K562 (cell line): ENCODE measurements around the gene KIF6. TPM values are rescaled to one million over a fixed set of nuclear protein-coding genes. Genes with fewer than 3 reads are reported as not detected.

ENCODE experiments used
- ATAC-seq: fragments of 200-7000 bp; cut with Tn5 transposase; 3 replicates; pipeline ENCODE4 v1.9.1; 2020; ENCODE audit warnings: moderate library complexity
- BruUV-seq: library from RNA; stranded (reverse); fragments of 400-500 nt; replicated peaks from 2 replicates; lab custom pipeline; 2021; lab: Mats Ljungman, UMichigan
- CTCF ChIA-PET: fragments of 300-600 bp; formaldehyde crosslinking; extraction: SDS; loops from one replicate; lab custom pipeline; 2021; ENCODE audit warnings: low intra/inter-chr PET ratio; lab: Yijun Ruan, JAX
- POLR2A ChIA-PET: fragments of 300-600, 350-650 bp; sonication (Branson Sonifier 250); formaldehyde crosslinking; extraction: SDS; loops from one replicate; lab custom pipeline; 2021; ENCODE audit warnings: antibody characterized with exemption, inconsistent platforms; lab: Yijun Ruan, JAX
- DNase-seq, 4 experiments: peaks; one replicate each; pipeline versions ENCODE4 v3.0.0 to v3.0.0-alpha.2; 2011 to 2018; ENCODE audit warnings: low spot score in 3 of 4, mixed read lengths in 3 of 4; ENCODE audit errors: extremely low read depth in 1 of 4
- FAIRE-seq: peaks from 2 replicates; lab custom pipeline; 2011; peaks lifted over from hg19 to GRCh38; lab: Jason Lieb, UNC
- H2AFZ ChIP-seq: 2 replicates; pipeline ENCODE4 v1.6.0; 2011; ENCODE audit warnings: low read depth, low read length, control low read depth, inconsistent platforms
- H3K27ac ChIP-seq: fragments of 200-600 bp; 3 replicates; pipeline ENCODE4 v1.8.0; 2011; ENCODE audit warnings: low read depth, mild to moderate bottlenecking, control low read depth, inconsistent platforms, low read length, moderate library complexity, mixed read lengths; ENCODE audit errors: extremely low read depth
- H3K27me3 ChIP-seq, 2 experiments: fragments of 300-600 bp in 1 of 2; 2 replicates in 1 of 2; 3 replicates in 1 of 2; pipeline versions ENCODE4 v1.6.0 to v1.8.0; 2011; ENCODE audit warnings: inconsistent platforms in 2 of 2, low read length in 2 of 2, mild to moderate bottlenecking in 1 of 2, mixed read lengths in 1 of 2, moderate library complexity in 1 of 2; ENCODE audit not compliant: control insufficient read depth in 2 of 2, insufficient read depth in 2 of 2
- H3K36me3 ChIP-seq: fragments of 300-600 bp; 3 replicates; pipeline ENCODE4 v1.8.0; 2011; ENCODE audit warnings: mild to moderate bottlenecking, low read length, inconsistent platforms; ENCODE audit not compliant: control insufficient read depth, insufficient read depth
- H3K4me1 ChIP-seq, 2 experiments: fragments of 200-600 bp in 1 of 2; replicated peaks in 1 of 2; 2 replicates in 1 of 2; 3 replicates in 1 of 2; pipeline versions ENCODE4 v1.5.1 to v1.8.0; 2011; ENCODE audit warnings: inconsistent platforms in 2 of 2, low read length in 2 of 2, mild to moderate bottlenecking in 1 of 2, mixed read lengths in 1 of 2, moderate library complexity in 1 of 2; ENCODE audit not compliant: control insufficient read depth in 2 of 2, insufficient read depth in 2 of 2
- H3K4me2 ChIP-seq: 2 replicates; pipeline ENCODE4 v1.6.1; 2011; ENCODE audit warnings: low read length, control low read depth, inconsistent platforms, mixed read lengths; ENCODE audit not compliant: insufficient read depth
- H3K4me3 ChIP-seq: fragments of 200-600 bp; sonication (generic), shearing (Covaris generic); 2 replicates; pipeline ENCODE4 v1.5.1; 2016; ENCODE audit warnings: control low read depth, inconsistent platforms
- H3K79me2 ChIP-seq: fragments of 200-600 bp; 3 replicates; pipeline ENCODE4 v1.8.0; 2011; ENCODE audit warnings: low read length, inconsistent platforms; ENCODE audit not compliant: control insufficient read depth, insufficient read depth
- H3K9ac ChIP-seq, 2 experiments: 2 replicates each; pipeline versions ENCODE4 v1.6.0 to v1.6.1; 2011; ENCODE audit warnings: low read depth in 2 of 2, low read length in 2 of 2, control low read depth in 1 of 2, inconsistent platforms in 1 of 2, mild to moderate bottlenecking in 1 of 2, mixed read lengths in 1 of 2; ENCODE audit not compliant: insufficient read depth in 1 of 2
- H3K9me1 ChIP-seq: one replicate; pipeline ENCODE4 v1.6.0; 2011; ENCODE audit warnings: inconsistent platforms, mild to moderate bottlenecking, low read length, moderate library complexity; ENCODE audit not compliant: control insufficient read depth, insufficient read depth
- H3K9me3 ChIP-seq: replicated peaks from 2 replicates; pipeline ENCODE4 v1.5.1; 2011; ENCODE audit warnings: low read depth, low read length, inconsistent platforms; ENCODE audit not compliant: control insufficient read depth, insufficient read depth
- H4K20me1 ChIP-seq: replicated peaks from 2 replicates; pipeline ENCODE4 v1.6.1; 2011; ENCODE audit warnings: low read length, inconsistent platforms, mixed read lengths; ENCODE audit not compliant: control insufficient read depth, insufficient read depth
- BACH1 ChIP-seq: fragments of 200-800 bp; sonication (Bioruptor generic); IDR thresholded peaks from 2 replicates; pipeline ENCODE4 v1.6.1; 2016; ENCODE audit warnings: missing genetic modification characterization, missing compliant biosample characterization
- BRF1 ChIP-seq: IDR thresholded peaks from 3 replicates; pipeline ENCODE4 v1.6.1; 2011; ENCODE audit warnings: borderline replicate concordance, mild to moderate bottlenecking; ENCODE audit not compliant: insufficient read length; ENCODE audit errors: extremely low read depth
- CEBPB ChIP-seq: fragments of 450-650 bp; IDR thresholded peaks from 2 replicates; pipeline ENCODE4 v1.6.1; 2016; ENCODE audit warnings: missing genetic modification characterization, missing compliant biosample characterization
- FOXM1 ChIP-seq, 2 experiments: fragments of 450-650 bp in 1 of 2; sonication (generic) in 1 of 2; formaldehyde crosslinking in 1 of 2; IDR thresholded peaks; 2 replicates each; pipeline versions ENCODE4 v1.6.1 to v1.9.0; 2017 to 2022; ENCODE audit warnings: low read depth in 2 of 2, mild to moderate bottlenecking in 2 of 2, missing genetic modification reagents in 1 of 2, moderate library complexity in 1 of 2
- HDAC1 ChIP-seq, 2 experiments: fragments of 450-650 bp; IDR thresholded peaks; 2 replicates each; pipeline ENCODE4 v1.6.1; 2016 to 2017; ENCODE audit warnings: inconsistent platforms in 1 of 2, mild to moderate bottlenecking in 1 of 2, moderate library complexity in 1 of 2
- MECOM ChIP-seq: fragments of 250-450 bp; sonication (Bioruptor Pico); IDR thresholded peaks from 2 replicates; pipeline ENCODE4 v1.8.0; 2022; ENCODE audit warnings: inconsistent platforms
- PHB ChIP-seq: fragments of 250-450 bp; sonication (Bioruptor Pico); IDR thresholded peaks from 2 replicates; pipeline ENCODE4 v1.5.0; 2021
- RBM34 ChIP-seq: fragments of 200-400 bp; formaldehyde crosslinking; IDR thresholded peaks from 2 replicates; pipeline ENCODE4 v1.6.1; 2018; ENCODE audit warnings: low read length, borderline replicate concordance; ENCODE audit not compliant: insufficient read depth
- RNF2 ChIP-seq: sonication (generic); IDR thresholded peaks from 2 replicates; pipeline ENCODE4 v1.6.1; 2016
- TSC22D4 ChIP-seq: fragments of 450-650 bp; IDR thresholded peaks from 2 replicates; pipeline ENCODE4 v1.6.1; 2016; ENCODE audit warnings: missing genetic modification characterization, missing biosample characterization, control low read depth
- ZFP30 ChIP-seq: fragments of 250-450 bp; sonication (Bioruptor Pico); IDR thresholded peaks from 2 replicates; pipeline ENCODE4 v1.8.0; 2022; ENCODE audit warnings: moderate library complexity, mild to moderate bottlenecking, inconsistent platforms, borderline replicate concordance
- ZNF282 ChIP-seq: sonication (generic); formaldehyde crosslinking; IDR thresholded peaks from 2 replicates; pipeline ENCODE4 v1.8.1; 2023; ENCODE audit warnings: missing genetic modification reagents
- in situ Hi-C: fragments of 300-500 bp; cut with MboI; formaldehyde crosslinking; loops from 4 replicates; pipeline ENCODE4 v1.15.0; 2018; ENCODE audit warnings: inconsistent platforms, mixed read lengths
- intact Hi-C: fragments of 100-400 bp; cut with micrococcal nuclease; formaldehyde crosslinking; loops from 2 replicates; pipeline ENCODE4 v1.14.2; 2022
- polyA plus RNA-seq, 8 experiments: library from polyadenylated mRNA; depleted of rRNA in 4 of 8; stranded (reverse) in 5 of 8; unstranded in 3 of 8; fragments of >200 nt; fragmentation: Nextera tagmentation in 2 of 8; fragmentation: Illumina TruSeq in 1 of 8; extraction: Ambion mirVana in 2 of 8; extraction: Trizol in 1 of 8; gene quantifications; 2 replicates each; pipeline versions ENCODE4 v1.2.1 to v1.2.3, GENCODE V29; 2011 to 2014; ENCODE audit warnings: inconsistent platforms in 1 of 8, missing spikeins in 1 of 8
- total RNA-seq, 7 experiments: library from RNA; depleted of rRNA in 6 of 7; stranded (reverse); fragments of >200 nt in 6 of 7; fragmentation: Illumina TruSeq in 2 of 7; extraction: Trizol in 2 of 7; gene quantifications; 2 replicates each; pipeline versions ENCODE4 v1.2.1 to v1.2.3, GENCODE V29; 2011 to 2021; ENCODE audit warnings: low replicate concordance in 1 of 7
- TF ChIP-seq, protein P1 (sequence below), 2 experiments: IDR thresholded peaks; 2 replicates each; pipeline ENCODE4 v1.6.1; 2011; ENCODE audit warnings: borderline replicate concordance in 1 of 2, control low read depth in 1 of 2, low read depth in 1 of 2, low read length in 1 of 2, mild to moderate bottlenecking in 1 of 2, mixed read lengths in 1 of 2, moderate library complexity in 1 of 2; ENCODE audit not compliant: insufficient read depth in 1 of 2, insufficient read length in 1 of 2, poor library complexity in 1 of 2, severe bottlenecking in 1 of 2; ENCODE audit errors: extremely low read depth in 1 of 2
- TF ChIP-seq, protein P2 (sequence below): fragments of 250-450 bp; sonication (Bioruptor Pico); IDR thresholded peaks from 2 replicates; pipeline ENCODE4 v1.4.0; 2020
- TF ChIP-seq, protein P3 (sequence below): fragments of 250-450 bp; sonication (Bioruptor Pico); IDR thresholded peaks from 2 replicates; pipeline ENCODE4 v1.5.0; 2021

Gene KIF6
- total and polyA plus RNA-seq, 9 of the 15 experiments (the other 6 are each of a cell fraction or from before 2014, with no cell fraction given), result not detected

DNA sequence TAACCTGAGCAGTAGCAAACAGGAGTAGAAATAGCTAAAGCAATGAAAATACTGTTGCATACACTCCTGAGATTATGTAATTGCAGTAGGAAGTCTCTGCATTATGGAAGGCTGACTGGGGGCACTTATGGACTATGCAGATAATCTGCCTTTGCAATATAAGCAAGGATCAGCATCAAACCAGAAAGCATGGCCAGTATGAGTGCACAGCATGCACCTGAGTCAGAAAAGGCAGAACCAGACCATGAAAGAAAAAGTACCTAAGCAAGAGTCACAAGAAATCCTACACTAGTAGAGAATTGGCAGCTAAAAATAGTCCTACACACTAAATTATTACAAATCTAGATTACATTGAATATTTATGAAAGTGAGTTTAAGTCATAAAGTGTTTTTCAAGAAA lies 164.3 kb downstream of the KIF6 start:
- no peaks in the 10 kb centered on the region for H3K9me3 ChIP-seq
- no peak overlapping the region for H2AFZ ChIP-seq
- no peaks in the 10 kb centered on the region for H3K9me1 ChIP-seq
- no peak overlapping the region for H3K27ac ChIP-seq
- H3K4me1 ChIP-seq, result no peaks in the 10 kb centered on the region
- intact Hi-C loops (no loop called here), in situ Hi-C loops (no loop called here)
- no TSS peak for BruUV-seq
- peaks cover 0 to 2% of the 10 kb centered on the region in 2 experiments; a peak in 2 of 5 replicates for H3K27me3 ChIP-seq
- no peak overlapping the region for H3K4me3 ChIP-seq
- no peaks in the 10 kb centered on the region for H4K20me1 ChIP-seq
- TF ChIP-seq RNF2 (no peak), HDAC1 (IDR thresholded peaks at IDR 0.05) (no peak), BACH1 (no peak), BRF1 (no peak), CEBPB (tag) (no peak), TSC22D4 (no peak), ZFP30 (CRISPR knock-in tag) (no peak), ZNF282 (CRISPR knock-in tag) (no peak), MECOM (CRISPR knock-in tag) (no peak), RBM34 (no peak), FOXM1 (IDR thresholded peaks at IDR 0.05; ENCODE audit: low read depth) (no peak), FOXM1 (CRISPR knock-in tag; IDR thresholded peaks at IDR 0.05; ENCODE audit: low read depth) (no peak), PHB (CRISPR knock-in tag) (no peak)
- TF ChIP-seq, protein P1, sequence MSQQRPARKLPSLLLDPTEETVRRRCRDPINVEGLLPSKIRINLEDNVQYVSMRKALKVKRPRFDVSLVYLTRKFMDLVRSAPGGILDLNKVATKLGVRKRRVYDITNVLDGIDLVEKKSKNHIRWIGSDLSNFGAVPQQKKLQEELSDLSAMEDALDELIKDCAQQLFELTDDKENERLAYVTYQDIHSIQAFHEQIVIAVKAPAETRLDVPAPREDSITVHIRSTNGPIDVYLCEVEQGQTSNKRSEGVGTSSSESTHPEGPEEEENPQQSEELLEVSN (IDR thresholded peaks at IDR 0.05; ENCODE audit: borderline replicate concordance in 1 of 2, extremely low read depth in 1 of 2, insufficient read depth in 1 of 2, insufficient read length in 1 of 2, low read depth in 1 of 2, low read length in 1 of 2, poor library complexity in 1 of 2, severe bottlenecking in 1 of 2), result no peak
- TF ChIP-seq, protein P2, sequence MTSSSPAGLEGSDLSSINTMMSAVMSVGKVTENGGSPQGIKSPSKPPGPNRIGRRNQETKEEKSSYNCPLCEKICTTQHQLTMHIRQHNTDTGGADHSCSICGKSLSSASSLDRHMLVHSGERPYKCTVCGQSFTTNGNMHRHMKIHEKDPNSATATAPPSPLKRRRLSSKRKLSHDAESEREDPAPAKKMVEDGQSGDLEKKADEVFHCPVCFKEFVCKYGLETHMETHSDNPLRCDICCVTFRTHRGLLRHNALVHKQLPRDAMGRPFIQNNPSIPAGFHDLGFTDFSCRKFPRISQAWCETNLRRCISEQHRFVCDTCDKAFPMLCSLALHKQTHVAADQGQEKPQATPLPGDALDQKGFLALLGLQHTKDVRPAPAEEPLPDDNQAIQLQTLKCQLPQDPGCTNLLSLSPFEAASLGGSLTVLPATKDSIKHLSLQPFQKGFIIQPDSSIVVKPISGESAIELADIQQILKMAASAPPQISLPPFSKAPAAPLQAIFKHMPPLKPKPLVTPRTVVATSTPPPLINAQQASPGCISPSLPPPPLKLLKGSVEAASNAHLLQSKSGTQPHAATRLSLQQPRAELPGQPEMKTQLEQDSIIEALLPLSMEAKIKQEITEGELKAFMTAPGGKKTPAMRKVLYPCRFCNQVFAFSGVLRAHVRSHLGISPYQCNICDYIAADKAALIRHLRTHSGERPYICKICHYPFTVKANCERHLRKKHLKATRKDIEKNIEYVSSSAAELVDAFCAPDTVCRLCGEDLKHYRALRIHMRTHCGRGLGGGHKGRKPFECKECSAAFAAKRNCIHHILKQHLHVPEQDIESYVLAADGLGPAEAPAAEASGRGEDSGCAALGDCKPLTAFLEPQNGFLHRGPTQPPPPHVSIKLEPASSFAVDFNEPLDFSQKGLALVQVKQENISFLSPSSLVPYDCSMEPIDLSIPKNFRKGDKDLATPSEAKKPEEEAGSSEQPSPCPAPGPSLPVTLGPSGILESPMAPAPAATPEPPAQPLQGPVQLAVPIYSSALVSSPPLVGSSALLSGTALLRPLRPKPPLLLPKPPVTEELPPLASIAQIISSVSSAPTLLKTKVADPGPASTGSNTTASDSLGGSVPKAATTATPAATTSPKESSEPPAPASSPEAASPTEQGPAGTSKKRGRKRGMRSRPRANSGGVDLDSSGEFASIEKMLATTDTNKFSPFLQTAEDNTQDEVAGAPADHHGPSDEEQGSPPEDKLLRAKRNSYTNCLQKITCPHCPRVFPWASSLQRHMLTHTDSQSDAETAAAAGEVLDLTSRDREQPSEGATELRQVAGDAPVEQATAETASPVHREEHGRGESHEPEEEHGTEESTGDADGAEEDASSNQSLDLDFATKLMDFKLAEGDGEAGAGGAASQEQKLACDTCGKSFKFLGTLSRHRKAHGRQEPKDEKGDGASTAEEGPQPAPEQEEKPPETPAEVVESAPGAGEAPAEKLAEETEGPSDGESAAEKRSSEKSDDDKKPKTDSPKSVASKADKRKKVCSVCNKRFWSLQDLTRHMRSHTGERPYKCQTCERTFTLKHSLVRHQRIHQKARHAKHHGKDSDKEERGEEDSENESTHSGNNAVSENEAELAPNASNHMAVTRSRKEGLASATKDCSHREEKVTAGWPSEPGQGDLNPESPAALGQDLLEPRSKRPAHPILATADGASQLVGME (CRISPR knock-in tag), result no peak
- TF ChIP-seq, protein P3, sequence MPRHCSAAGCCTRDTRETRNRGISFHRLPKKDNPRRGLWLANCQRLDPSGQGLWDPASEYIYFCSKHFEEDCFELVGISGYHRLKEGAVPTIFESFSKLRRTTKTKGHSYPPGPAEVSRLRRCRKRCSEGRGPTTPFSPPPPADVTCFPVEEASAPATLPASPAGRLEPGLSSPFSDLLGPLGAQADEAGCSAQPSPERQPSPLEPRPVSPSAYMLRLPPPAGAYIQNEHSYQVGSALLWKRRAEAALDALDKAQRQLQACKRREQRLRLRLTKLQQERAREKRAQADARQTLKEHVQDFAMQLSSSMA, result no peak
- no peak overlapping the region for H3K9ac ChIP-seq
- no peak for DNase-seq
- ATAC-seq, result no peak
- ChIA-PET POLR2A (interaction anchor here (0.7 kb wide), 1 partner anchor 11 kb away, joined by 3 read pairs; no protein-coding TSS in a partner anchor), CTCF (interaction anchor here (0.5 kb wide), 1 partner anchor 193 kb away, joined by 3 read pairs; no protein-coding TSS in a partner anchor)
- H3K4me2 ChIP-seq, result no peak overlapping the region
- FAIRE-seq, result no peak
- H3K36me3 ChIP-seq, result no peaks in the 10 kb centered on the region
- no peaks in the 10 kb centered on the region for H3K79me2 ChIP-seq
